Keratinocyte (primary cell): ENCODE measurements around the gene KIAA1958.

Experiments used
- EZH2 ChIP-seq: IDR thresholded peaks from one replicate; pipeline ENCODE4 v1.6.1; 2012; ENCODE audit warnings: inconsistent platforms, mild to moderate bottlenecking, low read length, moderate library complexity
- TF ChIP-seq, protein P1 (sequence below), 3 experiments: IDR thresholded peaks in 1 of 3; conservative IDR thresholded peaks in 1 of 3; optimal IDR thresholded peaks in 1 of 3; 2 replicates in 2 of 3; 3 replicates in 1 of 3; pipeline versions ENCODE3 to v1.5.1; 2011; ENCODE audit warnings: low read length in 3 of 3, mild to moderate bottlenecking in 3 of 3, moderate library complexity in 2 of 3, control low read depth in 1 of 3, inconsistent platforms in 1 of 3; ENCODE audit not compliant: insufficient read depth in 2 of 3; ENCODE audit errors: extremely low read depth in 1 of 3

DNA sequence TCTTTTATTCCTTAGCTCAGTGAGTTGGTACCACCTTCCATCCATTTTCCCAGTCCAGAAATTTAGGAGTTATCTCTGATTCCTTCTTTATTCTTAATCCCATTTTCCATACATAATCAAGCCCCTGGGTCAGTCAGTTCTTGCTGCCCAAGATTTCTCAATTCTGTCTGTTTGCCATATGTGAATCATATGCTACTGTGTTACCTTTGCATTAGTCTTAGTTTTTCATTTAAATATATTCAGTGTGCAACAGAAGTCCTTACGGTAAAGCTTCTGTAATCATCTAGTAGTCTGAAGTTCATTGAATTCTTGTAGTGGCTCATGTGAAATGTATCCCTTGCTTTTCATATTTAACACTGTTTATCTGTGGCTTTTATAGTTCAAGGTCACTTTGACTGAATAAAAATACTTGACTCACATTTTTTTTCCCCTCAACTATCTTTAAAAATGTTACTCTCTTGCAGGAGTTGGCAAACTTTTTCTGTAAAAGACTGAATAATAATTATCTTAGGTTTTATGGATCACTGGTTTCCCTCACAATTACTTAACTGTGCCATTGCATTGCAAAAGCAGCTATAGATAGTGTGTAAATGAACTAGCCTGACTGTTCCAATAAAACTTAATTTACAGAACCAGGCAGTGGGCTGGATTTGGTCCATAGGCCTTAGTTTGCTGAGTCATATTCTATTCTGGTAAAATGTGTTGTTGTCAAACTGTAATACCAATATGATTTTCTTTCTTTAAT lies 6.9 kb downstream of the KIAA1958 start:
- TF ChIP-seq, protein P1, sequence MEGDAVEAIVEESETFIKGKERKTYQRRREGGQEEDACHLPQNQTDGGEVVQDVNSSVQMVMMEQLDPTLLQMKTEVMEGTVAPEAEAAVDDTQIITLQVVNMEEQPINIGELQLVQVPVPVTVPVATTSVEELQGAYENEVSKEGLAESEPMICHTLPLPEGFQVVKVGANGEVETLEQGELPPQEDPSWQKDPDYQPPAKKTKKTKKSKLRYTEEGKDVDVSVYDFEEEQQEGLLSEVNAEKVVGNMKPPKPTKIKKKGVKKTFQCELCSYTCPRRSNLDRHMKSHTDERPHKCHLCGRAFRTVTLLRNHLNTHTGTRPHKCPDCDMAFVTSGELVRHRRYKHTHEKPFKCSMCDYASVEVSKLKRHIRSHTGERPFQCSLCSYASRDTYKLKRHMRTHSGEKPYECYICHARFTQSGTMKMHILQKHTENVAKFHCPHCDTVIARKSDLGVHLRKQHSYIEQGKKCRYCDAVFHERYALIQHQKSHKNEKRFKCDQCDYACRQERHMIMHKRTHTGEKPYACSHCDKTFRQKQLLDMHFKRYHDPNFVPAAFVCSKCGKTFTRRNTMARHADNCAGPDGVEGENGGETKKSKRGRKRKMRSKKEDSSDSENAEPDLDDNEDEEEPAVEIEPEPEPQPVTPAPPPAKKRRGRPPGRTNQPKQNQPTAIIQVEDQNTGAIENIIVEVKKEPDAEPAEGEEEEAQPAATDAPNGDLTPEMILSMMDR (optimal IDR thresholded peaks at IDR 0.05 in 1 of 3, IDR thresholded peaks at IDR 0.05 in 1 of 3, conservative IDR thresholded peaks at IDR 0.05 in 1 of 3; ENCODE audit: extremely low read depth in 1 of 3, insufficient read depth in 2 of 3, low read length in 3 of 3): no peak
- no peak for TF ChIP-seq EZH2
